Measurements from ENCODE around the gene KRT27.
"Not testable (repeated sequence)": the region's sequence is repeated elsewhere in the genome, so short reads cannot be mapped to it uniquely, and the experiment has no call there.

KRT27 gene

DNA sequence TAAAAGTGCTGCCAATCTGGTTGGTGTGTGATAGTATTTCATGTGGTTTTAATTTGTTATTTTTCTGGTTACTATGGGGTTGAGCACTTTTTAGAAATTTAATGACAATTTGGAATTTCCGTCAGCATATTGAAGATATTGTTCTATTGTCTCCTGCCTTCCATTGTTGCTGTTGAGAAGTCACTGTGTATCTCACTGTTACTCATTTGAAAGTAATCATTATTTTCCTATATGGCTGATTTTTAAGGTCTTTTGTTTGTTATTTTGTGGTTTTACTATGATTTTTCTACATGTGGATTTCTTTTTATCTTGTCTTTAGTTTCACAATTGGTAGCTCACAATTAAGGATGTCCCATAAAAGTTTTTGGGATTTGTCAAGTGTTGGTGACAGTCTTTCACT, 18.6 kb downstream of the KRT27 start:
- WGBS, 2 experiments = 100% methylated on average over 1 of the region's 1 CpG
- H3K36me3 ChIP-seq (ENCODE audit: control insufficient read depth, insufficient read depth, low read length) = no peaks in the 10 kb centered on the region
- H3K4me1 ChIP-seq (ENCODE audit: control insufficient read depth, insufficient read depth, low read length) = no peaks in the 10 kb centered on the region
- H3K27ac ChIP-seq (ENCODE audit: insufficient read depth, low read depth, low read length, poor library complexity, severe bottlenecking) = no peak overlapping the region
- H3K9me3 ChIP-seq (ENCODE audit: control insufficient read depth, low read length) = no peaks in the 10 kb centered on the region
- no peaks in the 10 kb centered on the region for H3K27me3 ChIP-seq (ENCODE audit: control insufficient read depth, insufficient read depth, low read length, poor library complexity, severe bottlenecking)
- H3K4me3 ChIP-seq (ENCODE audit: insufficient read depth, low read depth, low read length) = no peak overlapping the region

DNA sequence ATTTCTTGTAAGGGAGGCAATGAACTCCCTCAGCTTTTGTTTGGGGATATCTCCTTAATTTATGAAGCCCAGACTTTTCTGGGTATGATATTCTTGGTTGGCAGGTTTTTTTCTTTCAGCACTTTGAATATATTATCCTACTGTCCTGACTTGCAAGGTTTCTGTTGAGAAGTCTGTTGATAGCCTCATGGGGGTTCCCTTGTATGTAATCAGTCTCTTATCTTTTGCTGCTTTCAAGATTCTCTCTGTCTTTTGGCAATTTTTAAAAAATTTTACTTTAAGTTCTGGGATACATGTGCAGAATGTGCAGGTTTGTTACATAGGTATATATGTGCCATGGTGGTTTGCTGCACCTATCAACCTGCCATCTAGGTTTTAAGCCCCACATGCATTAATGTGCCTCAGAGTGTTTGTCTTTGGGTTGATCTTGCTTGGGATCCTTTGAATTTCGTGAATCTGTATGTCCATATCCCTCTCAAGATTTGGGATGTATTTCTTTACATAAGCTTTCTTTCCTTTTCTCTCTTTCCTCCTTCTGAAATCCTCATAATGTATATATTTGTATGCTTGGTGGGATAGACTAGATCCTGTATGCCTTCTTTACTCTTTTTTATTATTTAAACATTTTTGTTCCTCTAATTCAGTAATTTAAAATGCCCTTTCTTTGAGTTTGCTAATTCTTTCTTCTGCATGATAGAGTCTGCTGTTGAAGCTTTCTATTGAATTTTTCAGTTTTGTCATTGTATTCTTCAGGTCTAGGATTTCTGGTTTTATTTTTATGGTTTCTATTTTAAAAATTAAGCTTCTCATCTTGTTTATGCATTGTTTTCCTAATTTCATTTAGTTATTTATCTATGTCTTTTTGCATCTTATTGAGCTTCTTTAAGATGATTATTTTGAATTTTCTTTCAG, 22.0 kb downstream of the KRT27 start:
- WGBS, 2 experiments = 75% methylated on average over 1 of the region's 1 CpG; no CpG with 5 or more reads in 1 of the 2 experiments
- Histone ChIP-seq H3K4me3 (ENCODE audit: insufficient read depth, low read depth, low read length) (no peak overlapping the region), H3K27me3 (ENCODE audit: control insufficient read depth, insufficient read depth, low read length, poor library complexity, severe bottlenecking) (no peaks in the 10 kb centered on the region), H3K4me1 (ENCODE audit: control insufficient read depth, insufficient read depth, low read length) (no peaks in the 10 kb centered on the region), H3K36me3 (ENCODE audit: control insufficient read depth, insufficient read depth, low read length) (no peaks in the 10 kb centered on the region), H3K27ac (ENCODE audit: insufficient read depth, low read depth, low read length, poor library complexity, severe bottlenecking) (no peak overlapping the region), H3K9me3 (ENCODE audit: control insufficient read depth, low read length) (no peaks in the 10 kb centered on the region)

DNA sequence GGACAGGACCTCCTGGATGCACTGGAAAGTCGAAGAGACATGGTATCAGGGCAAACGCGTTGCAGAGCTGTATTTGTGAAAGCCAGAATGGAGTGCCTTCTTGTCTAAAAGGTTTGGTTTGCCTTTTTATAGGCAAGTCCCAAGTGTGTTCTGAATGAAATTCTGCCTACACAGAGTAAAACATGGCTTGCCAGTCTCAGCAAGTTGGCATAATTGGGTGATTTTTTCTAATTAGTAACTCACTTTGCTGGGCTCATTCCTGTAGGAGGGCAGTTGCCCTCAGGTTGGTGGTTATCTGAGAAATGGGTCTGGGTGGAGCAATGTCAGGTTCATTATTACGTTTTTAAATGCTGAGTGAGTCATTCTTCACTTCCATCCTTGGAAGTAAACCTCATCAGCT, 27.1 kb downstream of the KRT27 start, which contains the start of gene KRT25:
TSS of gene KRT25 (minus strand) at position 101 of the 400 bp plus-strand sequence. CDS start at position 41, 60 bp downstream.
- WGBS, 2 experiments = 85 to 91% methylated on average over 4 of the region's 4 CpGs

DNA sequence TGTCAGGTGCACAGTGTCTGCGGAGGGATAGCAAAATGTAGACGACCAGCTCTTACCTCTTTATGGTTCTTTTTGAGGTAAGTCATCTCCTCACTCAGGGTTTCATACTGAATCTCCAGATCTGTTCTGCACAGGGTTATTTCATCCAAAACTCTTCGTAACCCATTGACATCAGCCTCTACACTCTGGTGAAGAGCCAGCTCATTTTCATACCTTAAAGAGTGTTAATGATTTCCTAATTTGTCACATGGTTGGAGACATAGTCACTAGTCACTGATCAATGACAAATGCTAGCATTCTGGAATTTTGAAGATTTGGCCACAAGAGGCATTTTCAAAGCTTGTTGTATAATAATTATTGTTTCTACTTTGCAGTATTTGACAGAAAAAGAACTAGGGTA, 28.5 kb downstream of the KRT27 start:
- Histone ChIP-seq H3K4me1 (ENCODE audit: control insufficient read depth, insufficient read depth, low read length) (no peaks in the 10 kb centered on the region), H3K27ac (ENCODE audit: insufficient read depth, low read depth, low read length, poor library complexity, severe bottlenecking) (no peak overlapping the region), H3K9me3 (ENCODE audit: control insufficient read depth, low read length) (no peaks in the 10 kb centered on the region), H3K27me3 (ENCODE audit: control insufficient read depth, insufficient read depth, low read length, poor library complexity, severe bottlenecking) (no peaks in the 10 kb centered on the region), H3K36me3 (ENCODE audit: control insufficient read depth, insufficient read depth, low read length) (no peaks in the 10 kb centered on the region), H3K4me3 (ENCODE audit: insufficient read depth, low read depth, low read length) (no peak overlapping the region)
- 91 to 92% methylated on average over 3 of the region's 3 CpGs for WGBS, 2 experiments

More for the DNA sequence above, 27.1 kb downstream of the KRT27 start, which contains the start of gene KRT25:
- no peaks in the 10 kb centered on the region for H3K36me3 ChIP-seq (ENCODE audit: control insufficient read depth, insufficient read depth, low read length)
- no peaks in the 10 kb centered on the region for H3K9me3 ChIP-seq (ENCODE audit: control insufficient read depth, low read length)
- no peak within 1 kb of the TSS for H3K27ac ChIP-seq (ENCODE audit: insufficient read depth, low read depth, low read length, poor library complexity, severe bottlenecking)
- H3K4me1 ChIP-seq (ENCODE audit: control insufficient read depth, insufficient read depth, low read length) = no peaks in the 10 kb centered on the region
- H3K27me3 ChIP-seq (ENCODE audit: control insufficient read depth, insufficient read depth, low read length, poor library complexity, severe bottlenecking) = no peaks in the 10 kb centered on the region
- H3K4me3 ChIP-seq (ENCODE audit: insufficient read depth, low read depth, low read length) = no peak within 1 kb of the TSS

DNA sequence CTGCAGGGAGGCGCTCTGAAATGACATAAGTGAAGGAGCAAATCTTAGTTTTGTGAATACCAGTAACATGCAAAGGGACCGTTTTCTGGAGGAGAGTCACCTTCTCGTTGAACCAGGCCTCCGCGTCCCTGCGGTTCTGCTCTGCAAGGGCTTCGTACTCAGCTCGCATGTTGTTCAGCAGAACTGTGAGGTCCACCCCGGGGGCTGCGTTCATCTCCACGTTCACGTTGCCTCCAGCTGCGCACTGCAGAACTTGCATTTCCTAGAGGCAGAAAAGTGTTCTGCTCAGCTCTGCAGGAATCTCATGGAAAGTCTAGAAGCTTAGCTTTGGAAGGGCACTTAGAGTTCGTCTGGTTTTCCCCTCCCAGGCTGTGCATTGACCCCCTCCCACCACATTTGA, 31.3 kb downstream of the KRT27 start:
- H3K27me3 ChIP-seq (ENCODE audit: control insufficient read depth, insufficient read depth, low read length, poor library complexity, severe bottlenecking) = no peaks in the 10 kb centered on the region
- no peaks in the 10 kb centered on the region for H3K4me1 ChIP-seq (ENCODE audit: control insufficient read depth, insufficient read depth, low read length)
- no peak overlapping the region for H3K4me3 ChIP-seq (ENCODE audit: insufficient read depth, low read depth, low read length)
- H3K36me3 ChIP-seq (ENCODE audit: control insufficient read depth, insufficient read depth, low read length) = no peaks in the 10 kb centered on the region
- 92% methylated on average over 14 of the region's 14 CpGs for WGBS, 2 experiments
- H3K9me3 ChIP-seq (ENCODE audit: control insufficient read depth, low read length) = no peaks in the 10 kb centered on the region
- H3K27ac ChIP-seq (ENCODE audit: insufficient read depth, low read depth, low read length, poor library complexity, severe bottlenecking) = no peak overlapping the region

DNA sequence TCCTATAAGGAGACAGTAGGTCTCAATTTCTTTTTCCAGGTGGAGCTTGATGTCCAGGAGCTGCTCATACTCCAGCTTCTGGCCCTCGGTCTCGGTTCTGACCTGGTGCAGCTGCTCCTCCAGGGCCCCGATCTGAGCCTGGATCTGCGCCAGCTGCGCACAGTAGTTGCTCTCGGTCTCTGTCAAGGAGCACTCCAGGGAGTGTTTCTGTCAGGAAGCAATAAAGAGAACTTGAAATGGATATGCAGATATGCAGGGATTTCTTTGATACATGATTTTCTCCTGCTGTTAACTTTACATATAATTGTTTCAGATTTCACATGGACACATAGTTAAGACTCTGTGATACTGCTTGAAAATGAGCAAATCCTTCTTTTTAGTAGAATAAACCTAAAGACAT, 32.0 kb downstream of the KRT27 start:
- no peak overlapping the region for H3K27ac ChIP-seq (ENCODE audit: insufficient read depth, low read depth, low read length, poor library complexity, severe bottlenecking)
- WGBS, 2 experiments = 87 to 91% methylated on average over 6 of the region's 6 CpGs
- no peaks in the 10 kb centered on the region for H3K27me3 ChIP-seq (ENCODE audit: control insufficient read depth, insufficient read depth, low read length, poor library complexity, severe bottlenecking)
- no peaks in the 10 kb centered on the region for H3K4me1 ChIP-seq (ENCODE audit: control insufficient read depth, insufficient read depth, low read length)
- no peak overlapping the region for H3K4me3 ChIP-seq (ENCODE audit: insufficient read depth, low read depth, low read length)
- no peaks in the 10 kb centered on the region for H3K9me3 ChIP-seq (ENCODE audit: control insufficient read depth, low read length)
- no peaks in the 10 kb centered on the region for H3K36me3 ChIP-seq (ENCODE audit: control insufficient read depth, insufficient read depth, low read length)

DNA sequence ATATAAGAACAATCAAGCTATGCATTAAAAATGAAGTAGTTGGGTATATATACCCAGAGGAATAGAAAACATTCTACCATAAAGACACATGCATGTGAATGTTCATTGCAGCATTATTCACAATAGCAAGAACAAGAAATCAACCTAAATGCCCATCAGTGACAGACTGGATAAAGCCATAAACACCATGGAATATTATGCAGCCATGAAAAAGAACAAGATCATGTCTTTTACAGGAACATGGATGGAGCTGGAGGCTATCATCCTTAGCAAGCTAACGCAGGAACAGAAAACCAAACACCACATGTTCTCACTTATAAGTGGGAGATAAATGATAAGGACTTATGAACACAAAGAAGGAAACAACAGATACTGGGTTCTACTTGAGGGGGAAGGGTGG, 33.7 kb downstream of the KRT27 start:
- not testable (repeated sequence) for H3K27me3 ChIP-seq (ENCODE audit: control insufficient read depth, insufficient read depth, low read length, poor library complexity, severe bottlenecking); H3K4me1 ChIP-seq (ENCODE audit: control insufficient read depth, insufficient read depth, low read length); H3K9me3 ChIP-seq (ENCODE audit: control insufficient read depth, low read length); H3K27ac ChIP-seq (ENCODE audit: insufficient read depth, low read depth, low read length, poor library complexity, severe bottlenecking); H3K4me3 ChIP-seq (ENCODE audit: insufficient read depth, low read depth, low read length); H3K36me3 ChIP-seq (ENCODE audit: control insufficient read depth, insufficient read depth, low read length)
- 100% methylated on average over 1 of the region's 1 CpG; no CpG with 5 or more reads in 1 of the 2 experiments for whole genome bisulfite sequencing, 2 experiments

DNA sequence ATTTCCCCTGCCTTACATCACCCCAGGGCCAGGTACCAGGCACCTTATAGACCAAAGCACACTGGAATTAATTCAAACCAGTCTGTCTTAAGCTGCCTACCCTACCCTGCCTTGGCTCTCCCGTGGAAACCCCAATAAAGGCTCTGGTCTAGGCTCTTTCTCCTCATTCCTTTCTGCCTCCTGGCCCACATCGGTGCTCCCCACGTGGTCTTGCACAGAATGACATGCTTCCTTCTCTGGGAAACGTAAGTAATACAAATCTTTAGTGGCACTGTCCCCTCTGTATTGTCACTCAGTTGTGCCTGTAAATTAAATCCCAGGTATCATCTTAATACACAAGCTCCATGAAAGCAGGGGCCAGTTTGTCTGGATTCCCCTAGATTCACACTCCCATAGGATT, 43.8 kb downstream of the KRT27 start:
- 67 to 70% methylated on average over 4 of the region's 4 CpGs for WGBS, 2 experiments
- Histone ChIP-seq H3K4me3 (ENCODE audit: insufficient read depth, low read depth, low read length) (no peak overlapping the region), H3K27me3 (ENCODE audit: control insufficient read depth, insufficient read depth, low read length, poor library complexity, severe bottlenecking) (no peaks in the 10 kb centered on the region), H3K27ac (ENCODE audit: insufficient read depth, low read depth, low read length, poor library complexity, severe bottlenecking) (no peak overlapping the region), H3K4me1 (ENCODE audit: control insufficient read depth, insufficient read depth, low read length) (no peaks in the 10 kb centered on the region), H3K36me3 (ENCODE audit: control insufficient read depth, insufficient read depth, low read length) (no peaks in the 10 kb centered on the region), H3K9me3 (ENCODE audit: control insufficient read depth, low read length) (no peaks in the 10 kb centered on the region)

DNA sequence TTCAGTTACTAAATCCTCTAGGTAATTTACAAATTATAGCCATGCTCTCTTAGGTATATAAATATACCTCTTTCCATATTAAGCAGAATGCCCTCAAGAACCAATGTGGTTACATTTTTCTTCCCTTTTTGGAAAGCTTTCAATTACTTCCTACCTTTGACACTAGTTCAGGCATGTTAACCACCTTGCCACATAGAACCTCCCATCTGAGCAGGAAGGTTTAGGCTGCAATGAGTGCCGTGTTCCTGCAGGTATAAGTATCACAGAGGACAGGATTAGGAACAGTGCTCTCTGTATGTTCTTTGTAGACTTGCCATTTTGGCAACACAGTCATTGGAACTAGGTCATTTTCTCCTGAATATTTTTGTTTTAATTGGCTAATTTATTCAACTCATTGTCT, 47.3 kb downstream of the KRT27 start:
- no peak overlapping the region for H3K27ac ChIP-seq (ENCODE audit: insufficient read depth, low read depth, low read length, poor library complexity, severe bottlenecking)
- no peaks in the 10 kb centered on the region for H3K4me1 ChIP-seq (ENCODE audit: control insufficient read depth, insufficient read depth, low read length)
- WGBS, 2 experiments = 89 to 95% methylated on average over 1 of the region's 1 CpG
- H3K36me3 ChIP-seq (ENCODE audit: control insufficient read depth, insufficient read depth, low read length) = no peaks in the 10 kb centered on the region
- H3K9me3 ChIP-seq (ENCODE audit: control insufficient read depth, low read length) = no peaks in the 10 kb centered on the region
- no peak overlapping the region for H3K4me3 ChIP-seq (ENCODE audit: insufficient read depth, low read depth, low read length)
- H3K27me3 ChIP-seq (ENCODE audit: control insufficient read depth, insufficient read depth, low read length, poor library complexity, severe bottlenecking) = no peaks in the 10 kb centered on the region

DNA sequence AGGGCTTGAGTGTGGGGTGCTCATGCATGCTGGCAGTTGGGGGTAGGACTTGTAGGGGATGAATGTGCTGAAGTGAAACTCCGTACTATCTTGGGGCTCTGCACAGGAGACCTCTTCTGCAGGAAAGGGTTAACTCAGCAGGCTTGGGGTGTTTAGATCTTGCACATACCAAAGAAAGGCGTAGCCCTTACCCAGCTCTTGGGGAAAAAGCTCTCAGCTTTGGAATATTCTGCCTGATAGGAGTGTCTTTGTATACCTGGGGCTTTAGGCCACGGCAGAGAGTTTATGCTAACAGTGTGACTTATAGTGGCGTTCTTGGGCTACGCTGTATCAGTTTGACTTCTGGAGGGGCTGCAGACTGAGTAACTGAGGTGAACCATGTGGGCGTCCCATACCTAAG, 48.3 kb downstream of the KRT27 start:
- Histone ChIP-seq H3K9me3 (ENCODE audit: control insufficient read depth, low read length) (no peaks in the 10 kb centered on the region), H3K4me1 (ENCODE audit: control insufficient read depth, insufficient read depth, low read length) (no peaks in the 10 kb centered on the region), H3K27me3 (ENCODE audit: control insufficient read depth, insufficient read depth, low read length, poor library complexity, severe bottlenecking) (no peaks in the 10 kb centered on the region), H3K4me3 (ENCODE audit: insufficient read depth, low read depth, low read length) (no peak overlapping the region), H3K27ac (ENCODE audit: insufficient read depth, low read depth, low read length, poor library complexity, severe bottlenecking) (no peak overlapping the region), H3K36me3 (ENCODE audit: control insufficient read depth, insufficient read depth, low read length) (no peaks in the 10 kb centered on the region)
- 91 to 94% methylated on average over 6 of the region's 6 CpGs for WGBS, 2 experiments

Measured in ectodermal cell (in vitro differentiated cells).